ENCODE data around the gene ADH6. TPM values are rescaled to one million over a fixed set of nuclear protein-coding genes. Genes with fewer than 3 reads are reported as not detected.

Gene ADH6
- total and polyA plus RNA-seq, 2 of the 13 experiments (the other 11 are each of a cell fraction or from before 2014, with no cell fraction given), result 39.8 to 73.9 TPM

DNA sequence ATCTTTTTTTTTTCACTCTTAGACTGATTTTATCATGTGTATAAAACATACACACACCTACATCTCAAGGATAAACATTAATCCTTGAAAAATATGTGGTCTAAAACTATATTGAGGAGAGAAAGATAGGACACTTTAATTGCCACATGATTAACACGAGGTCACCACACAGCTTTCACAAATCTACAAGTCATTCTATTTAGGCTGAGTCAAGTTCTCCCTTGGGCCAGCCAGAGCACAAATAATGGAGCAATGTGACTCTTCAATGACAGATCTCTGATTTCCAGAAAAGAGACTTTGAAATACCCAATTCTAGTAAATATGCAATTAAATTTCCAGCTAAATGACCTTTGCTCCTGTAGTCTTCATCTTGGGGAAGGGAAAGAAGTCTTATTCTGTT lies 62.1 kb downstream of the ADH6 start (continued):
- 0 out of 2 replicates have a peak, but pooled peaks have one; percentile 31 for TF ChIP-seq ZFP90 (CRISPR knock-in tag; IDR thresholded peaks at IDR 0.05; ENCODE audit: borderline replicate concordance)
- TF ChIP-seq FOXJ3 (CRISPR knock-in tag; IDR thresholded peaks at IDR 0.05; ENCODE audit: borderline replicate concordance), result no peak
- TF ChIP-seq ZFP36L1 (CRISPR knock-in tag; IDR thresholded peaks at IDR 0.05), result no peak
- TF ChIP-seq, protein P1, sequence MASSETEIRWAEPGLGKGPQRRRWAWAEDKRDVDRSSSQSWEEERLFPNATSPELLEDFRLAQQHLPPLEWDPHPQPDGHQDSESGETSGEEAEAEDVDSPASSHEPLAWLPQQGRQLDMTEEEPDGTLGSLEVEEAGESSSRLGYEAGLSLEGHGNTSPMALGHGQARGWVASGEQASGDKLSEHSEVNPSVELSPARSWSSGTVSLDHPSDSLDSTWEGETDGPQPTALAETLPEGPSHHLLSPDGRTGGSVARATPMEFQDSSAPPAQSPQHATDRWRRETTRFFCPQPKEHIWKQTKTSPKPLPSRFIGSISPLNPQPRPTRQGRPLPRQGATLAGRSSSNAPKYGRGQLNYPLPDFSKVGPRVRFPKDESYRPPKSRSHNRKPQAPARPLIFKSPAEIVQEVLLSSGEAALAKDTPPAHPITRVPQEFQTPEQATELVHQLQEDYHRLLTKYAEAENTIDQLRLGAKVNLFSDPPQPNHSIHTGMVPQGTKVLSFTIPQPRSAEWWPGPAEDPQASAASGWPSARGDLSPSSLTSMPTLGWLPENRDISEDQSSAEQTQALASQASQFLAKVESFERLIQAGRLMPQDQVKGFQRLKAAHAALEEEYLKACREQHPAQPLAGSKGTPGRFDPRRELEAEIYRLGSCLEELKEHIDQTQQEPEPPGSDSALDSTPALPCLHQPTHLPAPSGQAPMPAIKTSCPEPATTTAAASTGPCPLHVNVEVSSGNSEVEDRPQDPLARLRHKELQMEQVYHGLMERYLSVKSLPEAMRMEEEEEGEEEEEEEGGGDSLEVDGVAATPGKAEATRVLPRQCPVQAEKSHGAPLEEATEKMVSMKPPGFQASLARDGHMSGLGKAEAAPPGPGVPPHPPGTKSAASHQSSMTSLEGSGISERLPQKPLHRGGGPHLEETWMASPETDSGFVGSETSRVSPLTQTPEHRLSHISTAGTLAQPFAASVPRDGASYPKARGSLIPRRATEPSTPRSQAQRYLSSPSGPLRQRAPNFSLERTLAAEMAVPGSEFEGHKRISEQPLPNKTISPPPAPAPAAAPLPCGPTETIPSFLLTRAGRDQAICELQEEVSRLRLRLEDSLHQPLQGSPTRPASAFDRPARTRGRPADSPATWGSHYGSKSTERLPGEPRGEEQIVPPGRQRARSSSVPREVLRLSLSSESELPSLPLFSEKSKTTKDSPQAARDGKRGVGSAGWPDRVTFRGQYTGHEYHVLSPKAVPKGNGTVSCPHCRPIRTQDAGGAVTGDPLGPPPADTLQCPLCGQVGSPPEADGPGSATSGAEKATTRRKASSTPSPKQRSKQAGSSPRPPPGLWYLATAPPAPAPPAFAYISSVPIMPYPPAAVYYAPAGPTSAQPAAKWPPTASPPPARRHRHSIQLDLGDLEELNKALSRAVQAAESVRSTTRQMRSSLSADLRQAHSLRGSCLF (CRISPR knock-in tag; IDR thresholded peaks at IDR 0.05; ENCODE audit: borderline replicate concordance), result no peak
- no peak for TF ChIP-seq ZNF567 (CRISPR knock-in tag; IDR thresholded peaks at IDR 0.05; ENCODE audit: borderline replicate concordance)
- TF ChIP-seq, protein P2, sequence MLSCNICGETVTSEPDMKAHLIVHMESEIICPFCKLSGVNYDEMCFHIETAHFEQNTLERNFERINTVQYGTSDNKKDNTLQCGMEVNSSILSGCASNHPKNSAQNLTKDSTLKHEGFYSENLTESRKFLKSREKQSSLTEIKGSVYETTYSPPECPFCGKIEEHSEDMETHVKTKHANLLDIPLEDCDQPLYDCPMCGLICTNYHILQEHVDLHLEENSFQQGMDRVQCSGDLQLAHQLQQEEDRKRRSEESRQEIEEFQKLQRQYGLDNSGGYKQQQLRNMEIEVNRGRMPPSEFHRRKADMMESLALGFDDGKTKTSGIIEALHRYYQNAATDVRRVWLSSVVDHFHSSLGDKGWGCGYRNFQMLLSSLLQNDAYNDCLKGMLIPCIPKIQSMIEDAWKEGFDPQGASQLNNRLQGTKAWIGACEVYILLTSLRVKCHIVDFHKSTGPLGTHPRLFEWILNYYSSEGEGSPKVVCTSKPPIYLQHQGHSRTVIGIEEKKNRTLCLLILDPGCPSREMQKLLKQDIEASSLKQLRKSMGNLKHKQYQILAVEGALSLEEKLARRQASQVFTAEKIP (CRISPR knock-in tag; IDR thresholded peaks at IDR 0.05; ENCODE audit: borderline replicate concordance), result no peak
- TF ChIP-seq MYC (CRISPR knock-in tag; IDR thresholded peaks at IDR 0.05; ENCODE audit: borderline replicate concordance), result no peak
- no peak for TF ChIP-seq TP53 (CRISPR knock-in tag; conservative IDR thresholded peaks at IDR 0.05)
- TF ChIP-seq, protein P3, sequence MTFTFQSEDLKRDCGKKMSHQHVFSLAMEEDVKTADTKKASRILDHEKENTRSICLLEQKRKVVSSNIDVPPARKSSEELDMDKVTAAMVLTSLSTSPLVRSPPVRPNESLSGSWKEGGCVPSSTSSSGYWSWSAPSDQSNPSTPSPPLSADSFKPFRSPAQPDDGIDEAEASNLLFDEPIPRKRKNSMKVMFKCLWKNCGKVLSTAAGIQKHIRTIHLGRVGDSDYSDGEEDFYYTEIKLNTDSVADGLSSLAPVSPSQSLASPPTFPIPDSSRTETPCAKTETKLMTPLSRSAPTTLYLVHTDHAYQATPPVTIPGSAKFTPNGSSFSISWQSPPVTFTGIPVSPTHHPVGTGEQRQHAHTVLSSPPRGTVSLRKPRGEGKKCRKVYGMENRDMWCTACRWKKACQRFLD (CRISPR knock-in tag; IDR thresholded peaks at IDR 0.05; ENCODE audit: borderline replicate concordance), result no peak
- TF ChIP-seq, protein P4, sequence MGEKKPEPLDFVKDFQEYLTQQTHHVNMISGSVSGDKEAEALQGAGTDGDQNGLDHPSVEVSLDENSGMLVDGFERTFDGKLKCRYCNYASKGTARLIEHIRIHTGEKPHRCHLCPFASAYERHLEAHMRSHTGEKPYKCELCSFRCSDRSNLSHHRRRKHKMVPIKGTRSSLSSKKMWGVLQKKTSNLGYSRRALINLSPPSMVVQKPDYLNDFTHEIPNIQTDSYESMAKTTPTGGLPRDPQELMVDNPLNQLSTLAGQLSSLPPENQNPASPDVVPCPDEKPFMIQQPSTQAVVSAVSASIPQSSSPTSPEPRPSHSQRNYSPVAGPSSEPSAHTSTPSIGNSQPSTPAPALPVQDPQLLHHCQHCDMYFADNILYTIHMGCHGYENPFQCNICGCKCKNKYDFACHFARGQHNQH (CRISPR knock-in tag; IDR thresholded peaks at IDR 0.05), result no peak
- 0 out of 2 replicates have a peak, but pooled peaks have one; percentile 58 for TF ChIP-seq ZNF816 (CRISPR knock-in tag; IDR thresholded peaks at IDR 0.05; ENCODE audit: borderline replicate concordance)
- no peak for TF ChIP-seq JUND (CRISPR knock-in tag; IDR thresholded peaks at IDR 0.05)
- TF ChIP-seq ZNF768 (CRISPR knock-in tag; IDR thresholded peaks at IDR 0.05), result no peak
- no peak for TF ChIP-seq NFIB (CRISPR knock-in tag; IDR thresholded peaks at IDR 0.05; ENCODE audit: borderline replicate concordance)
- no peak for TF ChIP-seq TBX3 (IDR thresholded peaks at IDR 0.05; ENCODE audit: borderline replicate concordance)
- no peak for TF ChIP-seq ZNF251 (CRISPR knock-in tag; IDR thresholded peaks at IDR 0.05)
- TF ChIP-seq, protein P5, sequence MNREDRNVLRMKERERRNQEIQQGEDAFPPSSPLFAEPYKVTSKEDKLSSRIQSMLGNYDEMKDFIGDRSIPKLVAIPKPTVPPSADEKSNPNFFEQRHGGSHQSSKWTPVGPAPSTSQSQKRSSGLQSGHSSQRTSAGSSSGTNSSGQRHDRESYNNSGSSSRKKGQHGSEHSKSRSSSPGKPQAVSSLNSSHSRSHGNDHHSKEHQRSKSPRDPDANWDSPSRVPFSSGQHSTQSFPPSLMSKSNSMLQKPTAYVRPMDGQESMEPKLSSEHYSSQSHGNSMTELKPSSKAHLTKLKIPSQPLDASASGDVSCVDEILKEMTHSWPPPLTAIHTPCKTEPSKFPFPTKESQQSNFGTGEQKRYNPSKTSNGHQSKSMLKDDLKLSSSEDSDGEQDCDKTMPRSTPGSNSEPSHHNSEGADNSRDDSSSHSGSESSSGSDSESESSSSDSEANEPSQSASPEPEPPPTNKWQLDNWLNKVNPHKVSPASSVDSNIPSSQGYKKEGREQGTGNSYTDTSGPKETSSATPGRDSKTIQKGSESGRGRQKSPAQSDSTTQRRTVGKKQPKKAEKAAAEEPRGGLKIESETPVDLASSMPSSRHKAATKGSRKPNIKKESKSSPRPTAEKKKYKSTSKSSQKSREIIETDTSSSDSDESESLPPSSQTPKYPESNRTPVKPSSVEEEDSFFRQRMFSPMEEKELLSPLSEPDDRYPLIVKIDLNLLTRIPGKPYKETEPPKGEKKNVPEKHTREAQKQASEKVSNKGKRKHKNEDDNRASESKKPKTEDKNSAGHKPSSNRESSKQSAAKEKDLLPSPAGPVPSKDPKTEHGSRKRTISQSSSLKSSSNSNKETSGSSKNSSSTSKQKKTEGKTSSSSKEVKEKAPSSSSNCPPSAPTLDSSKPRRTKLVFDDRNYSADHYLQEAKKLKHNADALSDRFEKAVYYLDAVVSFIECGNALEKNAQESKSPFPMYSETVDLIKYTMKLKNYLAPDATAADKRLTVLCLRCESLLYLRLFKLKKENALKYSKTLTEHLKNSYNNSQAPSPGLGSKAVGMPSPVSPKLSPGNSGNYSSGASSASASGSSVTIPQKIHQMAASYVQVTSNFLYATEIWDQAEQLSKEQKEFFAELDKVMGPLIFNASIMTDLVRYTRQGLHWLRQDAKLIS (CRISPR knock-in tag; IDR thresholded peaks at IDR 0.05), result no peak

All from HepG2 (cell line).